Uterus (tissue), 2 donors: ENCODE data around the gene CACNG3.

Source experiments
- POLR2A ChIP-seq, 2 donors: fragments of 450-650 bp; IDR thresholded peaks; one replicate each; pipeline ENCODE4 v1.6.1; 2016; ENCODE audit warnings: antibody characterized with exemption in 2 of 2, mild to moderate bottlenecking in 1 of 2, moderate library complexity in 1 of 2
- TF ChIP-seq, protein P1 (sequence below), 4 experiments: fragments of 200-600 bp in 2 of 4; fragments of 450-650 bp in 2 of 4; sonication (generic) in 2 of 4; IDR thresholded peaks; one replicate each; pipeline ENCODE4 v1.5.1; 2016 to 2019; ENCODE audit warnings: antibody characterized with exemption in 4 of 4, mild to moderate bottlenecking in 2 of 4, moderate library complexity in 1 of 4

DNA sequence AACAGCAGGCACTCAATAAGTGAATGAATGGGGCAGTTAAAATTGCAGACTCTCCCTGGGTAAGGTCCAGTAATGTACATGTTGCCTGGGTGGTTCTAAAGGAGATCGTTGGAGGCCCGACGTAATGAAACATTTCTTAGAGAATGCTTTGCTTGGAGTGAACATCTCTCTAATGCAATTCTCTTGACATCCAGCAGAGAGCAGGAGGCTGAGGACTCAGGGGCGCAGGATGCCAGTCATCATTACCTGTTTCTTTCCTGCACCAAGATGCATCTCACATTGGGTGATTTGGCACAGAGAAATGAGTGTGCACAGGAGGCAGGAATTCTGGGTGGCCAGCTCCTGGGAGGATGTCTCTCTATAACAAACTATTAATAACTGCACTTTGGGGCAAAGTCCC, 152.9 kb downstream of the CACNG3 start:
- TF ChIP-seq, protein P1, sequence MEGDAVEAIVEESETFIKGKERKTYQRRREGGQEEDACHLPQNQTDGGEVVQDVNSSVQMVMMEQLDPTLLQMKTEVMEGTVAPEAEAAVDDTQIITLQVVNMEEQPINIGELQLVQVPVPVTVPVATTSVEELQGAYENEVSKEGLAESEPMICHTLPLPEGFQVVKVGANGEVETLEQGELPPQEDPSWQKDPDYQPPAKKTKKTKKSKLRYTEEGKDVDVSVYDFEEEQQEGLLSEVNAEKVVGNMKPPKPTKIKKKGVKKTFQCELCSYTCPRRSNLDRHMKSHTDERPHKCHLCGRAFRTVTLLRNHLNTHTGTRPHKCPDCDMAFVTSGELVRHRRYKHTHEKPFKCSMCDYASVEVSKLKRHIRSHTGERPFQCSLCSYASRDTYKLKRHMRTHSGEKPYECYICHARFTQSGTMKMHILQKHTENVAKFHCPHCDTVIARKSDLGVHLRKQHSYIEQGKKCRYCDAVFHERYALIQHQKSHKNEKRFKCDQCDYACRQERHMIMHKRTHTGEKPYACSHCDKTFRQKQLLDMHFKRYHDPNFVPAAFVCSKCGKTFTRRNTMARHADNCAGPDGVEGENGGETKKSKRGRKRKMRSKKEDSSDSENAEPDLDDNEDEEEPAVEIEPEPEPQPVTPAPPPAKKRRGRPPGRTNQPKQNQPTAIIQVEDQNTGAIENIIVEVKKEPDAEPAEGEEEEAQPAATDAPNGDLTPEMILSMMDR (IDR thresholded peaks at IDR 0.05) = no peak
- TF ChIP-seq POLR2A (IDR thresholded peaks at IDR 0.05) = no peak
